Subcutaneous abdominal adipose tissue (tissue), 5 donors: Measurements from ENCODE around the gene TBX2.

Source experiments
- H3K27ac ChIP-seq: one replicate; pipeline ENCODE4 v1.7.0; 2013; ENCODE audit warnings: low read depth, mild to moderate bottlenecking, inconsistent platforms, low read length, moderate library complexity
- H3K27me3 ChIP-seq, 5 donors: one replicate each; pipeline ENCODE4 v1.7.0; 2013; ENCODE audit warnings: low read length in 5 of 5, inconsistent platforms in 1 of 5; ENCODE audit not compliant: control insufficient read depth in 5 of 5, insufficient read depth in 4 of 5
- H3K36me3 ChIP-seq, 5 donors: one replicate each; pipeline ENCODE4 v1.7.0; 2013; ENCODE audit warnings: low read length in 5 of 5; ENCODE audit not compliant: control insufficient read depth in 5 of 5, insufficient read depth in 5 of 5
- H3K4me1 ChIP-seq, 5 donors: one replicate each; pipeline ENCODE4 v1.7.0; 2013; ENCODE audit warnings: low read length in 5 of 5, mild to moderate bottlenecking in 3 of 5, moderate library complexity in 1 of 5; ENCODE audit not compliant: control insufficient read depth in 5 of 5, insufficient read depth in 5 of 5
- H3K4me3 ChIP-seq, 5 donors: one replicate each; pipeline ENCODE4 v1.7.0; 2013; ENCODE audit warnings: low read length in 5 of 5, low read depth in 1 of 5
- H3K9ac ChIP-seq, 5 donors: one replicate each; pipeline ENCODE4 v1.7.0; 2013; ENCODE audit warnings: low read length in 5 of 5, mild to moderate bottlenecking in 4 of 5, moderate library complexity in 3 of 5
- H3K9me3 ChIP-seq, 5 donors: one replicate each; pipeline ENCODE4 v1.7.0; 2013; ENCODE audit warnings: low read length in 5 of 5; ENCODE audit not compliant: control insufficient read depth in 5 of 5
- donor health status: healthy.
- donor health status: healthy.
- donor health status: healthy.
- donor health status: healthy.
- donor health status: healthy.

TBX2 gene

DNA sequence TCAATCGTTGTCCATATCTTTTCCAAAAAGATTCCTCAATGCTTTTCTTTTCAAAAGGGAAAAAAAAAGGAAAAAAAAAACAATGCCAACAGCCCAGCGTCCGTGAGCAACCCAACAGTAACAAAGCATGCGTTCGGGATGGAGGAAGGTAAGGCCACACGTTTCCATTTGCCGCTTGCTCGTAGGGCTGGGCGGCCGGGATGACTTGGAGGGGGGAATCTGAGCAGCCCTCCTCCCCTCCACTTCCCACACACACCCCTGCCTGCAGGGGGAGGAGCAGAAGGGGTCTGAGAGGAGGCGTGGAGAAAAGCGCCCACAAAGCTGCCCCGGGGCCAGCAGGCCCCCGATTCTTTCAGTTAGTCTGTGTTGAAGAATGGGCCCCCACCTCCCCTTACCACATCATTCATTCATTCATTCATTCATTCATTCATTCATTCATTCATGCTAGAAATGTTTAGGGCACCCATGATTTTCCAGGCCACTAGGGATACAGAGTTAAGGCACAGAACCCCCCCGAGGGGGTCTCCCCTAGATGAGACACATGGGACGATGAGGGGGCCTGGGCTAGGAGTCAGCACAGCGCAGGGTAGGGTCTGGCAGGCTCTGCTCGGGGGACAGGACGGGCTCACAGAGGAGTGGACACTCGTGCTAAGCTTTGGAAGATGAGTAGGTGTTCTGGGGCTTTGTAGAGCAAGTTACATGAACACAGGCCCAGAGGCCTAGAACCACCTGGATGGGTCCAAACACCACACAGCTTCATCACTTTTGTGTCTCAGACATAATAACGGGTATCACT, 10.9 kb upstream of the TBX2 start:
- Histone ChIP-seq H3K36me3 (peaks cover 0 to 4% (median 3%) of the 10 kb centered on the region in 5 donors), H3K27me3 (no peaks in the 10 kb centered on the region), H3K4me1 (peaks cover 0 to 24% (median 22%) of the 10 kb centered on the region in 5 donors), H3K9ac (no peak overlapping the region), H3K4me3 (no peak overlapping the region), H3K27ac (no peak overlapping the region), H3K9me3 (no peaks in the 10 kb centered on the region)

DNA sequence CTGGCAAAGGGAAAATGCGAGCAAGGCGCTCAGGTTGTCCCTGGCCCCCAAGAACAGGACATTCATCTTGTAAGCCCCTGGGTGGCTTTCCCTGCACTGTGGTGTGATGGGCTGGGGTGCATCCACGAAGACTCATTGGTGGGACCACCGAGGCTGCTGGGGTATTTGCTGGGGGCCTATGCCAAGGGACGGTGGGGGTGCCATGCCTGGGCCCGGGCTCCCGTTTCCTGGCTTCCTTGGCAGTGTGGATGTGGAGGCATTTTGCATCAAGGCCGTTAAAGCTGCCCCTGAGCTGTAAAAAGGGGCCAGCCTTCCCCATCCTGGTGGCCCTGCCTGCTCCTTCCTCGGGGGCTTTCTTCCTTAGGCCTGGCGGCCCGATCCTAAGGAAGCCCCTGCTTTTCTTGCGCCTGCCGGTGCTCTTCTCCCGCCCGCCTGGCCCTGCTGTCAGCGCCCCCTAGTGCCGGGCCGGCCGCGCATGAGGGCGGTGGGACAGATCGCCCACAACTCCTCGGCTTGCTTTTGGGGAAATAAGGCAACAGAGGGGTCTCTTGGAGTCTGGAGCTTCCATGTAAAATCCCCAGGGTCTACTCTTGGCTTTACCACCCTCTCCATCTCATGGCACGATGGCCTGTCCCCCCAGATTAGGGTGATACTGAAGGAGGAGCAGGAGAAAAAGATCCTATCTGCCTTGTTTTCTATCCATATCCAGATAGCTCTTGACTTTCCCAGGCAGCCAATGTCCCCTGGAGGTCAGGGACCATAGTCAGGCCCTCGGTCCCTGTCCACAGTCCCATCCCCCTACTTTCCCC, 9.8 kb upstream of the TBX2 start:
- H3K9me3 ChIP-seq = no peaks in the 10 kb centered on the region
- H3K4me1 ChIP-seq = peaks cover 0 to 12% (median 10%) of the 10 kb centered on the region in 5 donors
- H3K4me3 ChIP-seq = peak overlapping the region in 3 of 5 donors; percentile 8 to 46 (median 31)
- H3K27me3 ChIP-seq = no peaks in the 10 kb centered on the region
- peaks cover 0 to 4% (median 3%) of the 10 kb centered on the region in 5 donors for H3K36me3 ChIP-seq
- H3K27ac ChIP-seq = no peak overlapping the region
- peak overlapping the region in 2 of 5 donors; percentile 38 to 76 for H3K9ac ChIP-seq

DNA sequence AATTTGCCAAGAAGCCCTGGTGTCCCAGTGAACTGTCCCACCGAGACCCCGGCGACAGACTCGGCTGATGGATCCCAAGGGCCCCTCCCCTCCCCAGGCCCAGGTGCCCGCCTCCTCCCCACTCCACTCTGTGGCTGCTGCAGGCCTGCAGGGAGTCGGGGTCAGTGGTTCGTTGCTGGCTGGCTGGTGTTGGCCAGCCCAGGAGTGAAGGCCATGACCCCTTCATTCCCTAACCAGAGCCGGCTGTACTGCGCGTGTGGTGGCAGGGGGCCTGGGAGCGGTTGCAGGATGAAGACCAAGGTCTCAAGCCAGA, 9.2 kb upstream of the TBX2 start:
- H3K27ac ChIP-seq = no peak overlapping the region
- H3K27me3 ChIP-seq = peaks cover 0 to 3% (median 0%) of the 10 kb centered on the region in 5 donors
- peaks cover 0 to 12% (median 10%) of the 10 kb centered on the region in 5 donors for H3K4me1 ChIP-seq

DNA sequence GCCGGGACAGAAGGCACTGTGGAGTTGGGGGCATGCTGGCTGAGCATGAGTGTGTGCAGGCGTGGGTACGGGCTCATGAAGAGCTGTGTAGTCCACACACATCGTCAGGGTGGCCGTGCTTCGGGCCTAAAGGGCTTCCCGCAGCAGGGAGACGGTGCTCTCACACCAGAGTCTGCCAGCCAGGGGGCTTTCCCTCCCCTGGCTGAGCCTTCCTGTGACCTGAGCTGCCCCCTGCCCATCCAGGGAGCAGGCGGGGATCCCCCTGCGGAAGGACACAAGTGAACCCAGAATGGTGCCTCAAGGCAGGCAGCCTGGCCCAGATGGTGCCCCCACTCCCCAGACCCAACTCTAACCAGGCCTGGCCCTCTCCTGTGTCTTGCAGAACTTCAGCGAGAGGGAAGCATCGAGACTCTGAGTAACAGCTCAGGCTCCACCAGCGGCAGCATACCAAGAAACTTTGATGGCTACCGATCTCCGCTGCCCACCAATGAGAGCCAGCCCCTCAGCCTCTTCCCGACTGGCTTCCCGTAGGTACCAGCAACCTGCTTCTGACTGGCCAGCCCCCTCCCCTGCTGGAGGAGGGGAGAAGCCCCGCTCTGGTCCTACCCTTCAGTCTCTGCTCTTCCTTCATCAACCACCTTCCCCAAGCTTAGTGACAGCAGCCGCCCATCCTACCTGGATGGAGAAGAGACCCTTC, 7.9 kb upstream of the TBX2 start:
- no peak overlapping the region for H3K9ac ChIP-seq
- H3K4me1 ChIP-seq = peaks cover 0 to 21% (median 15%) of the 10 kb centered on the region in 5 donors
- no peak overlapping the region for H3K27ac ChIP-seq
- H3K27me3 ChIP-seq = peaks cover 3 to 9% (median 5%) of the 10 kb centered on the region in 5 donors
- peaks cover 0 to 4% (median 3%) of the 10 kb centered on the region in 5 donors for H3K36me3 ChIP-seq
- H3K4me3 ChIP-seq = no peak overlapping the region
- H3K9me3 ChIP-seq = no peaks in the 10 kb centered on the region

More for the DNA sequence above, 9.2 kb upstream of the TBX2 start:
- Histone ChIP-seq H3K4me3 (no peak overlapping the region), H3K9ac (no peak overlapping the region), H3K36me3 (peaks cover 0 to 4% (median 3%) of the 10 kb centered on the region in 5 donors), H3K9me3 (no peaks in the 10 kb centered on the region)

DNA sequence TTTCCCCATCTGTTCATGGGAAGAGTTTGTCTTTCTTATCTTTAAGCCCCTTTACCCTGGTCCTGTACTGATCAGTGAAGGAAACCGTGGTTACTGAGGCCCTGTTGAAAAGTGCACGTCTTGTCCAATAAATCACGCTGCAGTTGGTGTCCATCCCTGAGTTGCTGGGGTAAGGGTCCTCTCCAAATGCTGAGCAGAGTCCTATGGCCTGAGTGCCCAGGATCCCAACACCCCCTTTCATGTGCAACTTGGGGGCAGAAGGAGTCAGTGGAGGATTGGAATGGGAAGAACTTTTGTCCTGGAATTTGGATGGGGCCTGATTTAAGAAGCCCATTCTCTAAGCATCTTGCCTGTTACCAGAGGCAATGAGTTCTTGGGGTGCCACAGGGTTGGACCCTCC, 7.0 kb upstream of the TBX2 start:
- H3K36me3 ChIP-seq = peaks cover 0 to 4% (median 3%) of the 10 kb centered on the region in 5 donors
- H3K9me3 ChIP-seq = no peaks in the 10 kb centered on the region
- H3K27ac ChIP-seq = no peak overlapping the region
- no peak overlapping the region for H3K4me3 ChIP-seq
- peaks cover 0 to 29% (median 19%) of the 10 kb centered on the region in 5 donors for H3K4me1 ChIP-seq
- H3K9ac ChIP-seq = no peak overlapping the region
- H3K27me3 ChIP-seq = peaks cover 3 to 10% (median 8%) of the 10 kb centered on the region in 5 donors

DNA sequence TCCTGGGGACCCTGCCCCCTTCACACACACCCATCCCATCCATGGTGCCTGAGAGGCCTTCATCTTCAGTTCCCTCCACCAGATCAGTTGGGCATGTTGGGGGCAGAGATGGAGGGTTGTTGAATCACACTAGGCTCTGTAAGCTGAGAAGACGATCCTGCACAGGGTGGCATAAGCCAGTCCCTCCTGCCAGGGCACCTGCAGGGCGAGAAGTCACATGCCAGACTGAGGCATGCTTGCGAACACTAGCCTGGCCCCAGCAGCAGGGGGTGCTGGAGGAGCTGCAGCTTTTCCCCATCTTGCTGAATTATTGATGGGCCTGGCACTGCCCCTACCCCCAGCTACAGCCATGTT, 6.1 kb upstream of the TBX2 start:
- H3K9me3 ChIP-seq = no peaks in the 10 kb centered on the region
- no peak overlapping the region for H3K9ac ChIP-seq
- H3K36me3 ChIP-seq = peaks cover 0 to 4% (median 3%) of the 10 kb centered on the region in 5 donors
- H3K4me3 ChIP-seq = no peak overlapping the region
- H3K27me3 ChIP-seq = peaks cover 7 to 18% (median 16%) of the 10 kb centered on the region in 5 donors
- H3K4me1 ChIP-seq = peaks cover 0 to 37% (median 28%) of the 10 kb centered on the region in 5 donors
- H3K27ac ChIP-seq = no peak overlapping the region

DNA sequence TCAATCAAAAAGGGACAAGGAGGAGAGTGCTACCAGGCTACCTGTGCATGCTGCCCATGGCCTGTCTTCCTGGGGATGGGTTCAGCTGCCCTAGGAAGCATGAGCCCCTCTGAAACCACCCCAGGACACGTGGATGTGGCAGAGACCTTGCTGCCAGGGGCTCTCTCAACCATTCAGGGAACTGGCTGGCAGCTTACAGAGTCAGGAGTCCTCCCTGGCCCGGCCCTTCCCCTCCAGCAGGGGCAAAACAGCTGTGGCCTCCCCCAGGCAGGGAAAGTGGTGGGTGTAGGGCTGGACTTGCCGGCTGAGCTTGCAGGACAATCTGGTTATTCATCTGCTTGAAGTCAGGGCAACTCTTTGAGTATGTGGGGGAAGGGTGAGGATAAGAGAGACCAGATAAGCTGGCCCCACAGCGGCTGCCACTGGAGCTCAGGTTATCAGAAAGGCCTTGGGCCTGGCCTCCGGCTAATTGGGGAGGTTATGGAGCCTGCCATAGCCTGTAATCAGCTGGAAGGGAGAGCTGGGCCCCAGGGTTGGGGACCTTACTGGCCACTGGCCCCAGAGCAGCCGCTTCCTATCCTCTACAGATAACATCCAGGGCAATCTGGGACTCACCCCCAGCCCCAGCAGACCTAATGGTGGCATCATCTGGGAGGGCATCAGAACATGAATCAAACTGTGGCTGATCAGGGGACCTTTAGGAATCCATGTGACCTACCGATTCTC, 5.6 kb upstream of the TBX2 start:
- Histone ChIP-seq H3K4me3 (no peak overlapping the region), H3K27me3 (peaks cover 7 to 20% (median 18%) of the 10 kb centered on the region in 5 donors), H3K4me1 (peaks cover 0 to 43% (median 33%) of the 10 kb centered on the region in 5 donors), H3K27ac (no peak overlapping the region), H3K9ac (no peak overlapping the region), H3K36me3 (peaks cover 0 to 4% (median 3%) of the 10 kb centered on the region in 5 donors), H3K9me3 (no peaks in the 10 kb centered on the region)

DNA sequence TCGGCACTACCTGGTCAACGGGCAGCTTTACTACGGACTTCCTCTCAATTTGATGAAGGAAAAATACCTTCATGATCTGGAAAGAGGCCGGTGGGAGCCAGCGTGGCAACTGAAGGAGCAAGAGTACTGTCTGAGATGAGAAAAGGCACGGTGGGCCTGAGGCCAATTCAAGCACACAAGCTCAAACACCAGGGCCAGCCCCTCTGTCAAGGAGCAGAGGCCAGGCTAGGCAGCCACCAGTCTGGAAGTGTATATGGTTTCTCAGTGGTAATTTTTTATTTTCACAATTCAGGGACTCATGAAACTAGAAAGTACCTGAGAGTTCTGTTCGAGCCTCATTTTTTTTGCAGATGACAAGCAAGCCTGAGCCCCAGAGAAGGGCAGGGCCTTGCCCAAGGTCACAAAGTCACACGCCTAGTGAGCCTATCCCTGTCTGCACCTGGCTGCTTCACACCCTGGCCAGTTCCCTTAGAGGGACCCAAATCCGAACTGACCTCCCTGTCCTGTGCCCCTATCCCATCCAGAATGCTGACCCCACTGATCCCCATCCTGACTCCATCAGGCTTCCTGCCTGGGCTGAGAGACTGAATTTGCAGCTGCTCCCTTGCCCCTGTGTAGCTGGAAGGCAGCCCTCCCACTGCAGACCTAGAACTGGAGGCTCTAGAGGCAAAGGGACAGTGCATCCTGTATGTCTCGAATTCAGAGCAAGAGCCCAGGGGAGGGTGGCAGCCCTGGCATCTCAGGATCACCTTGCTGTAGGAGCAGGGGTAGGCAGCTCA, 4.8 kb upstream of the TBX2 start:
- Histone ChIP-seq H3K9me3 (no peaks in the 10 kb centered on the region), H3K4me1 (peaks cover 0 to 40% (median 32%) of the 10 kb centered on the region in 5 donors), H3K27ac (no peak overlapping the region), H3K9ac (no peak overlapping the region), H3K27me3 (peaks cover 7 to 20% (median 18%) of the 10 kb centered on the region in 5 donors), H3K4me3 (peak overlapping the region in 1 of 5 donors; percentile 34), H3K36me3 (peaks cover 0 to 4% (median 3%) of the 10 kb centered on the region in 5 donors)
